HepG2 (cell line): Measurements from ENCODE around the gene PIGW. TPM values are rescaled to one million over a fixed set of nuclear protein-coding genes. Genes with fewer than 3 reads are reported as not detected.

ENCODE experiments used
- ATAC-seq: fragments of 200-7000 bp; cut with Tn5 transposase; 3 replicates; pipeline ENCODE4 v1.9.1; 2020; ENCODE audit warnings: mild to moderate bottlenecking, moderate library complexity
- BruUV-seq: library from RNA; stranded (reverse); fragments of 400-500 nt; replicated peaks from 2 replicates; lab custom pipeline; 2021; lab: Mats Ljungman, UMichigan
- CTCF ChIA-PET: fragments of 300-600 bp; formaldehyde crosslinking; extraction: SDS; loops from one replicate; lab custom pipeline; 2021; ENCODE audit warnings: low total read pairs, inconsistent platforms, low intra/inter-chr PET ratio; lab: Yijun Ruan, JAX
- POLR2A ChIA-PET: fragments of 350-600 bp; sonication (Branson Sonifier 250); formaldehyde crosslinking; loops from one replicate; lab custom pipeline; 2020; ENCODE audit warnings: antibody characterized with exemption, inconsistent platforms; lab: Yijun Ruan, JAX
- DNase-seq: peaks from one replicate; pipeline ENCODE4 v3.0.0-alpha.2; 2015; ENCODE audit warnings: low spot score
- FAIRE-seq: peaks from 3 replicates; lab custom pipeline; 2011; peaks lifted over from hg19 to GRCh38; lab: Jason Lieb, UNC
- H2AFZ ChIP-seq: one replicate; pipeline ENCODE4 v1.6.1; 2011; ENCODE audit warnings: low read length, inconsistent platforms
- H3K27ac ChIP-seq: fragments of 300-600 bp; 3 replicates; pipeline ENCODE4 v1.8.0; 2011; ENCODE audit warnings: mixed run types, mild to moderate bottlenecking, mixed read lengths, low read length, inconsistent platforms; ENCODE audit not compliant: insufficient read depth; ENCODE audit errors: extremely low read length
- H3K27me3 ChIP-seq, 2 experiments: fragments of 200-600 bp in 1 of 2; 2 replicates in 1 of 2; 3 replicates in 1 of 2; pipeline versions ENCODE4 v1.6.0 to v1.8.0; 2011; ENCODE audit warnings: low read length in 2 of 2, mild to moderate bottlenecking in 2 of 2, moderate library complexity in 2 of 2, inconsistent platforms in 1 of 2; ENCODE audit not compliant: insufficient read depth in 2 of 2, control insufficient read depth in 1 of 2
- H3K36me3 ChIP-seq, 2 experiments: fragments of 200-600 bp in 1 of 2; replicated peaks in 1 of 2; 2 replicates in 1 of 2; 3 replicates in 1 of 2; pipeline versions ENCODE4 v1.5.1 to v1.8.0; 2011; ENCODE audit warnings: low read length in 2 of 2, inconsistent platforms in 1 of 2; ENCODE audit not compliant: insufficient read depth in 2 of 2, control insufficient read depth in 1 of 2
- H3K4me1 ChIP-seq: 2 replicates; pipeline ENCODE4 v1.5.1; 2012; ENCODE audit warnings: low read length, inconsistent platforms; ENCODE audit not compliant: insufficient read depth
- H3K4me2 ChIP-seq: 2 replicates; pipeline ENCODE4 v1.6.0; 2011; ENCODE audit warnings: low read depth, low read length, inconsistent platforms
- H3K4me3 ChIP-seq, 3 experiments: fragments of 200-600 bp in 1 of 3; sonication (generic), shearing (Covaris generic) in 1 of 3; replicated peaks in 1 of 3; 2 replicates each; pipeline ENCODE4 v1.5.1; 2011 to 2016; ENCODE audit warnings: low read length in 3 of 3, inconsistent platforms in 2 of 3, low read depth in 2 of 3, mild to moderate bottlenecking in 2 of 3, control low read depth in 1 of 3, mixed read lengths in 1 of 3; ENCODE audit not compliant: insufficient read depth in 1 of 3
- H3K79me2 ChIP-seq: one replicate; pipeline ENCODE4 v1.6.1; 2011; ENCODE audit warnings: low read length, inconsistent platforms; ENCODE audit not compliant: insufficient read depth
- H3K9ac ChIP-seq: 2 replicates; pipeline ENCODE4 v1.6.0; 2011; ENCODE audit warnings: mild to moderate bottlenecking, low read depth, low read length, inconsistent platforms; ENCODE audit not compliant: insufficient read depth
- H3K9me3 ChIP-seq: 2 replicates; pipeline ENCODE4 v1.5.1; 2012; ENCODE audit warnings: mild to moderate bottlenecking, low read length
- H4K20me1 ChIP-seq: 2 replicates; pipeline ENCODE4 v1.6.0; 2011; ENCODE audit warnings: inconsistent platforms, mild to moderate bottlenecking, low read length, moderate library complexity; ENCODE audit not compliant: insufficient read depth
- CREB3 ChIP-seq: sonication (generic); formaldehyde crosslinking; IDR thresholded peaks from 2 replicates; pipeline ENCODE4 v1.5.0; 2020; ENCODE audit warnings: missing genetic modification reagents
- NFE2 ChIP-seq: sonication (generic); formaldehyde crosslinking; IDR thresholded peaks from 2 replicates; pipeline ENCODE4 v1.4.0; 2020; ENCODE audit warnings: missing genetic modification reagents
- RERE ChIP-seq: IDR thresholded peaks from 2 replicates; pipeline ENCODE4 v1.6.1; 2016; ENCODE audit warnings: low read depth, missing genetic modification reagents, missing compliant biosample characterization
- TCF7L2 ChIP-seq: IDR thresholded peaks from 2 replicates; pipeline ENCODE4 v1.6.1; 2011; ENCODE audit warnings: mild to moderate bottlenecking, low read depth, low read length, moderate library complexity
- WGBS: methylation state at CpG from one replicate; pipeline ENCODE4 v1.1.6; 2017; ENCODE audit warnings: low lambda C conversion rate; 5-methylcytosine and 5-hydroxymethylcytosine counted together
- in situ Hi-C: cut with HindIII; loops from 2 replicates; pipeline ENCODE4 v1.10.0; 2017; ENCODE audit warnings: low pct_unique_long_range_greater_than_20kb; ENCODE audit not compliant: extremely low pct_ligation_motif_present
- intact Hi-C: fragments of 100-400 bp; cut with micrococcal nuclease; formaldehyde crosslinking; loops from one replicate; pipeline ENCODE4 v1.10.0; 2022; ENCODE audit not compliant: unreplicated experiment
- polyA plus RNA-seq, 8 experiments: library from polyadenylated mRNA; depleted of rRNA in 3 of 8; stranded (reverse) in 7 of 8; unstranded in 1 of 8; fragments of >200 nt; fragmentation: Illumina TruSeq in 4 of 8; extraction: Trizol in 4 of 8; gene quantifications; 2 replicates each; pipeline versions ENCODE4 v1.2.1 to v1.2.3, GENCODE V29; 2011 to 2016; ENCODE audit warnings: low read depth in 4 of 8, missing spikeins in 1 of 8, mixed read lengths in 1 of 8; ENCODE audit not compliant: insufficient read depth in 1 of 8
- total RNA-seq, 5 experiments: library from RNA; depleted of rRNA; stranded (reverse); fragments of >200 nt; fragmentation: Illumina TruSeq; extraction: Trizol; gene quantifications; 2 replicates each; pipeline ENCODE4 v1.2.3, GENCODE V29; 2016; ENCODE audit warnings: low read depth in 1 of 5

Gene PIGW
- total and polyA plus RNA-seq, 2 of the 13 experiments (the other 11 are each of a cell fraction or from before 2014, with no cell fraction given) = 9.0 to 24.0 TPM

- TF ChIP-seq NFE2 = no peak
- TF ChIP-seq TCF7L2 = no peak
Observed at GRCh38 chr17:36485027-36485426, 49.8 kb upstream of the PIGW start (continued).

- H3K27me3 ChIP-seq = peaks cover 0 to 9% of the 10 kb centered on the region in 2 experiments; a peak in 1 of 5 replicates
- H3K27ac ChIP-seq = no peak overlapping the region
- in situ Hi-C loops = loop anchor here (25.0 kb wide), 1 partner anchor 524 kb away; no protein-coding TSS in a partner anchor
- no peaks in the 10 kb centered on the region for H4K20me1 ChIP-seq
- H3K4me1 ChIP-seq = peaks cover 41% of the 10 kb centered on the region
- DNase-seq (no peak), FAIRE-seq (no peak), ATAC-seq (no peak)
- 0 out of 2 replicates have a peak overlapping the region, but pooled peaks have one; percentile 90 for H3K9ac ChIP-seq
- WGBS = 32% methylated on average over 6 of the region's 10 CpGs
- H3K79me2 ChIP-seq = peaks cover 36% of the 10 kb centered on the region
- peaks cover 0 to 3% of the 10 kb centered on the region in 2 experiments; a peak in 2 of 5 replicates for H3K36me3 ChIP-seq
- H2AFZ ChIP-seq = peak overlapping the region; percentile 89
- CTCF ChIA-PET = no interaction called here
- intact Hi-C loops = loop anchor here (5.0 kb wide), 1 partner anchor 56 kb away; the partner anchor contains the start of gene GGNBP2
- peak overlapping the region; percentile 83 to 100 (median 95); a peak in 5 of 6 replicates for H3K4me3 ChIP-seq
- H3K4me2 ChIP-seq = peak overlapping the region; percentile 81
- no peaks in the 10 kb centered on the region for H3K9me3 ChIP-seq
- TF ChIP-seq RERE (no peak), CREB3 (CRISPR knock-in tag) (0 out of 2 replicates have a peak, but pooled peaks have one; percentile 1)
- BruUV-seq = no TSS peak
- POLR2A ChIA-PET = interaction anchor here (0.7 to 1.4 kb wide), 6 partner anchors 9 to 677 kb away, joined by 3 to 8 read pairs (median 4); partner anchors contain the start of genes GGNBP2, PIGW and TAF15
Observed at GRCh38 chr17:36485805-36486203, 49.0 kb upstream of the PIGW start.
